AG20443 (cell line): Measurements from ENCODE around the gene ARHGAP11B.
"Not testable (repeated sequence)": the region's sequence is repeated elsewhere in the genome, so short reads cannot be mapped to it uniquely, and the experiment has no call there.

Experiments used
- DNase-seq: peaks from one replicate; pipeline ENCODE4 v3.0.0; 2012; ENCODE audit warnings: low spot score, mixed read lengths

The ARHGAP11B gene

DNA sequence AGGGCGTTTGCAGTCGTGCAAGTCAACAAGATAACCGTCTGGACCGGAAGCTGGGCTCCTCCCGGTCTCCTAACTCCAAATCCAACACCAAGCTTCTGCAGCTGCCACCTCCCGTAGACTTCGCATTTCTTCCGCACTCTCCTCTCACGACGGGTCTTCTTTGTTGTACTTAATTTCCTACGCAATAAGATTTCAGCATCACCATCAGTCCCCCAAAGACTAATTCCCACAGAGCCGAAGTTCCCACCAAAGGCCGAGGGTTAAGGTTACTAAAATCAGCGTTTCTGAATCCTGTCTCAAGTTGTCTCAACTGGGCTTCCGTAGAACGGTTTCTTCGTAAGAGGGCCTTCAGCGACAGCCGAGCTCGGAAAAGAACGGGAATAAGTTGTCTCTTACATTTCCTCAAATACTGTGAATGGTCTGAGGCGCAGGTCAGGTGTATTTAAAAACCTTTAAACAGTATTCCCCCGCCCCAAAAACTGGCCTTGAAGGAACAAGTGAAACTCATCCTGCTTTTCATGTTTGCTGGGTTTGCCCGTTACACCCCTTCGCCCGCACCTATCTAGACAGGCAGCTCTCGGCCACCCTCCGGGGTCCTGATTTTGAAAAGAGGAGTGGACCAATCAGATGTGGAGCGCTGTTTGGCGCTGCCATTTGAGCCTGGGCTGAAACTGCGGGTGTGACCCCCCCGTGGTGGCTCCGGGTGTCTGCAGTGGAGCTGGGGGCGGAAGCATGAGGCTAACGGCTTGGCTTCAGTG is at the start of gene ARHGAP11B:
TSS of gene ARHGAP11B (plus strand) at position 693 of the 758 bp plus-strand sequence.
- peak; percentile 86 for DNase-seq

GRCh38 chr15:30579394-30579970 is 46.4 kb upstream of the ARHGAP11B start:
- not testable (repeated sequence) for DNase-seq

- DNase-seq: not testable (repeated sequence)
Measured at GRCh38 chr15:30580716-30581115, 45.2 kb upstream of the ARHGAP11B start.

DNA sequence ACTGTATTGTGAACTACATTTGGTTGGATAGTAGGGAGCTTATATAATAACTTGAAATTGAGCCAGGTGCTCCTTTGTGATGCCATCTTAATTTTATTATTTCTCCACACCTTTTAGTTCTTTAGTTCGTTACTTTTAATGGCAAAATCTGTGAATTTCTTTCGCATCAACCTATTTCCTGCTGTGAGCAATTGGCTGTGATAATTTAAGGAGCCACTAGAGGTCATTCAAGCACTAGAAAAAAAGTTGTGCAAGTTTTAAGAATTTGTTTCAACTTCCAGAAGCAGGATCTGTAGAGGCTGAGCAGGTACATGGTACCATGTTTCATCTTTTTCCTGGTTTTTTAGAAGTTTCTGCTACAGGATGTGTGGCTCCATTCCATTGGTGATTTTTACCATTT is 27.0 kb upstream of the ARHGAP11B start:
- not testable (repeated sequence) for DNase-seq

DNA sequence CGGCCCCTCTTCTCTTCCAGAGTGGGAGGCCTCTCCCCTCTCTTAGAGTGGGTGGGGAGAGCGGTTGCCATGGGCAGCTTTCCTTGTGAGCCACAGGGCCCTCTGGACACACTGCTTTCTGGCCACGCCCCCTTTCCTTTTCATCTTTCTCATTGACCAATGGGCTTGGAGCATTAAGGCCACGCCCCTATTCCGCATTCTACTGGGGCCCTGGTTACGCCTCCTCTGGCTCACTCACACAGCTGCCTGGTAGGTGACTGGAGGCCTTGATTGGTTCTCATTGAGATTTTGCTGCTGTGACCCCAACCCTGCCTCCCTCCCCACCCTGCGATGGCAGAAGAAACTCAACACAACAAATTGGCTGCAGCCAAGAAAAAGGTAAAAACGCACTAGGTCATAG is 22.1 kb upstream of the ARHGAP11B start, which contains the start of gene GOLGA8H:
TSS of gene GOLGA8H (plus strand) at position 233 of the 400 bp plus-strand sequence. CDS start at position 331, 98 bp downstream.
- DNase-seq: not testable (repeated sequence)

DNA sequence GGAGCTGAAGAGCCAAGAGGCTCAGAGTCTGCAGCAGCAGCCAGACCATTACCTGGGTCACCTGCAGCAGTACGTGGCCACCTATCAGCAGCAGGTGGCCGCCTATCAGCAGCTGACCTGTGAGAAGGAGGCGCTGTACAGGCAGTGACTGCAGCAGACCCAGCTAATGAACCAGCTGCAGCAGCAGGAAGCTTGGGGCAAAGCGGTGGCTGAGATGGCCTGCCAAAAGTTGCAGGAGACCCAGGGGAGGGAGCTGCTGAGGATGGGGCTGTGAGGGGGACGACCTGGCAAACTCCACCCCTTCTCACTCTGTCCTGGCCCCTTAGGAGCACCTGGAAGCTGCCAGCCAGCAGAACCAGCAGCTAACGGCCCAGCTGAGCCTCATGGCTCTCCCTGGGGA is 13.7 kb upstream of the ARHGAP11B start:
- DNase-seq: not testable (repeated sequence)

GRCh38 chr15:30621342-30621741 is 4.6 kb upstream of the ARHGAP11B start:
- DNase-seq: not testable (repeated sequence)

- not testable (repeated sequence) for DNase-seq
Measured at GRCh38 chr15:30626194-30626565, 252 bp downstream of the ARHGAP11B start.

DNA sequence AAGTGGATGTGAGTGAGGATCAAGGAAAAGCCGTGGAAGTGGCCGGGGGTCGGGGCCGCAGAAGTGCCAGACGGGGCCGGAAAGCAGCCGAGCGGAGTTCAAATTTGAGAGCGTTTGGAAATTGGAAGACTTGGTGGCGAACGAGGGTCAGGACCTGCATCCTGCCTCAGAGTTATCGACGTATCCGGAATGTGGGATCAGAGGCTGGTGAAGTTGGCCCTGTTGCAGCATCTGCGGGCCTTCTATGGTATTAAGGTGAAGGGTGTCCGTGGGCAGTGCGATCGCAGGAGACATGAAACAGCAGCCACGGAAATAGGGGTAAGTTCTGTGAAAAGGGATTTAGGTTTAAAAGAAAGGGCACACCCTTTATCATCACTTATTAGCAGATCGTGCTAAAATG is 704 bp downstream of the ARHGAP11B start:
- DNase-seq: not testable (repeated sequence)

GRCh38 chr15:30650012-30650929 is 24.3 kb downstream of the ARHGAP11B start:
- no peak for DNase-seq

DNA sequence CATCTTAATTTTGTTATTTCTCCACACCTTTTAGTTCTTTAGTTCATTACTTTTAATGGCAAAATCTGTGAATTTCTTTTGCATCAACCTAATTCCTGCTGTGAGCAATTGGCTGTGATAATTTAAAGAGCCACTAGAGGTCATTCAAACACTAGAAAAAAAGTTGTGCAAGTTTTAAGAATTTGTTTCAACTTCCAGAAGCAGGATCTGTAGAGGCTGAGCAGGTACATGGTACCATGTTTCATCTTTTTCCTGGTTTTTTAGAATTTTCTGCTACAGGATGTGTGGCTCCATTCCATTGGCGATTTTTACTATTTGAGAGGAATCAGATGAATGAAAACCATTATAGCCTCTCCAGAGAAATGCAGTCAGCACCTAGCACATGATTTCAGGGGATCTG is 35.2 kb downstream of the ARHGAP11B start:
- peak; percentile 11 for DNase-seq

DNA sequence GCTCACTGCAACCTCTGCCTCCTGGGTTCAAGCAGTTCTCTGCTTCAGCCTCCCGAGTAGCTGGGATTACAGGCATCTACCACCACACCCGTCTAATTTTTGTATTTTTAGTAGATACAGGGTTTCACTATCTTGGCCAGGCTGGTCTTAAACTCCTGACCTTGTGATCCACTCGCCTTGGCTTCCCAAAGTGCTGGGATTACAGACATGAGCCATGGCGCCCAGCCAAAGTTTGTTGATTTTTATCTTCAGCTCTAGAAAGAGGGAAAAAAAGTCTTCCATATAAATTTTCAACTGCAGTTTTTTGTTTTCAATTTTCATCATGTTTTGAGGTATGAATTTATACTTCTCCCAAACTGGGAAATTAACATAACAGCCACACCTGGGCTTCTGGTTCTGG is 43.7 kb downstream of the ARHGAP11B start:
- DNase-seq: not testable (repeated sequence)

GRCh38 chr15:30670056-30670455 is 44.1 kb downstream of the ARHGAP11B start:
- no peak for DNase-seq

GRCh38 chr15:30671309-30671708 is 45.4 kb downstream of the ARHGAP11B start:
- no peak for DNase-seq

- DNase-seq: no peak
Measured at GRCh38 chr15:30675126-30675525, 49.2 kb downstream of the ARHGAP11B start.

- not testable (repeated sequence) for DNase-seq
Measured at GRCh38 chr15:30675891-30676290, 50.0 kb downstream of the ARHGAP11B start.

DNA sequence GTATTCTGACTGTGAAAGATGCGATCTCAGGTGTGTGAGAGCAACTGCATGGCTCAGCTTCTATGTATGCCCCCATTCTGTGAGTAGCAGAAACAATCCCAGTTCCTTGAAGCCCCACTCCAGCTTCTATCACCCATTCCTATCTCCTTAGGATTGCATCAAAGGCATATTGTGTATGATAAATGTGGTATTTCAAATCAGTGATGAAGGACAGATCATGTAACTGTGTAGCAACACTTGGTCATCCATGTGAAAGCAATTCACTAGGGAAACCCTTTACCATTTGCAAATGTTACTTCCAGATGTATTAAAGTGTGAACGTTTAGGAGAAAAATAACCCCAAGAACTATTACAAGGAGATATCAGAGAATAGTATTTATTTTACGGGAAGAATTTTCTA is 55.1 kb downstream of the ARHGAP11B start:
- DNase-seq: not testable (repeated sequence)

DNA sequence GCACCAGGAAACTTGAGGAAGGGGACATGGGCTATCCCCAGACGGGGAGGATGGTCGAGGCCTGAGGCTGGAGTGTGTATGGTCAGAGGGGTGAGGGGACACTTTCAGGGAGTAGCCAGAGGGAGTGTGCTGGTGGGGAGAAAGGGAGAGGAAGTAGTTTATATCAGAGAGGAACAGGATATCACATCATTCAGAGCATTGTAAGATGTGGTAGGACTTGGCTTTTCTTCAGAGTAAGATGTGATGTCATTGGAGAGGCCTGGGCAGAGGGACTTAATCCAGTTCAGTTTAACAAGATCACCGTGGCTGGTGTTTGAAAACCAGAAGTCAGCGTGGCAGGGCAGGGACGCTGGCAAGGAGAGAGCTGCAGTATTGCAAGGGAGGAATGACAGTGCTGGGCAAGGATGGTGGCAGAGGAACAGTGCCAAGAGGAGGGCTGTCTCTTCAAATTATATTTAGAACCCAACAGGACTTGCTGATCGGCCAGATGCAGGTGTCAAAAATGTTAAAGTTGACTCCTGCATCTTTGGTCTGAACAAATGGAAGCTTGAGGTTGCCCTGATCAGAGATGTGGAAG is 59.9 kb downstream of the ARHGAP11B start:
- DNase-seq: not testable (repeated sequence)

DNA sequence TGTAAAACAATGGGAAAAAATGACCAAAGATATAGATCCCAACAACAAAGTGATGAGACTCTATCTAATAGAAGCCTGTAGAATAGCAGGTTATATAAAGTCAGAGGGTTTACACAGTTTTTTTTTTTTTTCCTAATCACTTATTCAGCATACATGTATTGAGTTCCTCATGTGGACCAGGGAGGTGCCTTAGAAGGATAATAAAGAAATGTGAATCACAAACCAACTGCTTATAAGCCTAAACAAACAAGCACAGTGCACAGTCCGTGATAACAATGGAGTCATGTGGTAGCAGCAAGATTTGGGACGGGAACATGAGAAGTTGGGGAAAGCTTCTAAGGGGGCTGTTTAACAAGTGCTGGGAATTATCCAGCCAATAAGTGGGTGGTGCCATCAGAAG is 60.7 kb downstream of the ARHGAP11B start:
- DNase-seq: not testable (repeated sequence)
